Activated naive CD4-positive, alpha-beta T cell treated with anti-CD3 and anti-CD28 coated beads for 36 hours (primary cell): ENCODE results near the gene SUPV3L1. TPM values are rescaled to one million over a fixed set of nuclear protein-coding genes. Genes with fewer than 3 reads are reported as not detected.

Experiments used
- CTCF ChIA-PET: fragments of 350-600 bp; sonication (Branson Sonifier 250); formaldehyde crosslinking; loops from one replicate; lab custom pipeline; 2021; ENCODE audit warnings: antibody characterized with exemption; lab: Charles Lee
- DNase-seq: peaks from one replicate; pipeline ENCODE4 v3.0.0-alpha.2; 2020
- H3K27ac Mint-ChIP-seq: one replicate; pipeline ENCODE4 v1.8.0; 2021; ENCODE audit warnings: mild to moderate bottlenecking, mixed read lengths
- H3K27me3 Mint-ChIP-seq: one replicate; pipeline ENCODE4 v1.8.0; 2021; ENCODE audit warnings: low read depth, mixed read lengths
- H3K36me3 Mint-ChIP-seq: one replicate; pipeline ENCODE4 v1.8.0; 2021; ENCODE audit warnings: low read depth, mixed read lengths
- H3K4me1 Mint-ChIP-seq: one replicate; pipeline ENCODE4 v1.8.0; 2021; ENCODE audit warnings: low read depth, mixed read lengths
- H3K4me3 Mint-ChIP-seq: one replicate; pipeline ENCODE4 v1.8.0; 2021; ENCODE audit warnings: mild to moderate bottlenecking, moderate library complexity, mixed read lengths
- H3K9me3 Mint-ChIP-seq: one replicate; pipeline ENCODE4 v1.8.0; 2021; ENCODE audit warnings: mixed read lengths
- intact Hi-C: fragments of 100-400 bp; cut with micrococcal nuclease; formaldehyde crosslinking; loops from one replicate; pipeline ENCODE4 v1.15.1; 2023
- total RNA-seq, 2 experiments: library from RNA; stranded (reverse); gene quantifications; one replicate each; pipeline ENCODE4 v1.2.3, GENCODE V29; 2021

The SUPV3L1 gene
- total RNA-seq, 2 experiments from 2014 or later, result 38.4 to 41.1 TPM

DNA sequence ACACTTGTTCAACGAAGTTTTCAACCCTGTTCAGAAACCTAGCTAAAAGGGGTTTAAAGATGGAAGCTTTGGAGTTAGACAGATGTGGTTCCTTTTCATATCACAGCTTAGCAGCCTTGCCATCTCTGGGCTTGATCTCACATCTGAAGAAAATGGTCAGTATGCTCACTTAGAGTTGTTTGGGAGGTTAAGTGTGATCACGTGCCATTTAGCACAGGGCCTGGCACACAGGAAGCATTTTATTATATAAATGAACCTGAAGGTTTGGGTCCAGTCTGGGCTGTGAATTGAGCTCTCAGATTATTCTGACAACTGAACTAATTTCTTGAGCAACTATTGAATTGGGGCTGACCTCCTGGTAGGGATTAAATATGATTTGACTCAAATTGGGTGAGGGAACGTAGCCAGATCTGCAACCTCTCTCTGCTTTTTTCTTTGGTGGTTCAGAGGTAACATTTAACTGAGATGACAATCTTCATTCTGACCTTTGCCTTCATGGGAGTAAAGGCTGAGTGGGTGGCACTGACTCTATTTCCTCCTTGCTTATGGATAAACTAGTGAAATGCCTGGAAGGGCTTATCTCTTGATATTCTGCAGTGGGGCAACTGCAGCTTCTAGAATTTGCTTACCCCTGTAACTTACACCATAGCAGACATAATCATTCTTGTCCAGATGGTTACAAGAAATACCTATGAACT lies 29.9 kb downstream of the SUPV3L1 start:
- H3K4me1 Mint-ChIP-seq, result peaks cover 13% of the 10 kb centered on the region
- H3K27me3 Mint-ChIP-seq, result no peaks in the 10 kb centered on the region
- H3K9me3 Mint-ChIP-seq, result no peaks in the 10 kb centered on the region
- DNase-seq, result no peak
- no peak overlapping the region for H3K27ac Mint-ChIP-seq
- CTCF ChIA-PET, result interaction anchor here (0.5 to 1.0 kb wide), 2 partner anchors 41 to 214 kb away, joined by 3 read pairs; no protein-coding TSS in a partner anchor
- peaks cover 10% of the 10 kb centered on the region for H3K36me3 Mint-ChIP-seq
- intact Hi-C loops, result no loop called here
- H3K4me3 Mint-ChIP-seq, result no peak overlapping the region

DNA sequence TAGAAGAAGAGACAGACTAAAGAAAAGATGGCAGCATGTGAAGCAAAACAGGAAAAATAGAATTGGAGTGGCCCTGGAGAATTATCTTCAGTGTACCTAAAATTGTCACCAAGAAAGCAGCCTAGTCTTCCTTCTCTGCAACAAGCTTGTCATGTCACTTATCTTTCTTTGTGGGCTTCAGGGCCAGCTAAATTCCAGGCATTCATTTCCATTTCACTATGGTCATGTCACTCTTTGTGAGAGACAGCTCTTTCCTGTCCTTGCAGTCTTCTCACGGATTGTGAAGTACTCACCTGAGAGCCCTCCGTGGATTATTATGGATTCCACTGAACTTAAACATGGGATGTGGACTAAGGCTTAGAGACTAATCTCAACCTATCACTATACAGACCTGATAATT lies 31.1 kb downstream of the SUPV3L1 start:
- no peak overlapping the region for H3K4me3 Mint-ChIP-seq
- H3K36me3 Mint-ChIP-seq, result peaks cover 10% of the 10 kb centered on the region
- H3K4me1 Mint-ChIP-seq, result peaks cover 25% of the 10 kb centered on the region
- H3K27ac Mint-ChIP-seq, result no peak overlapping the region
- CTCF ChIA-PET, result interaction anchor here (1.3 to 1.4 kb wide), 2 partner anchors 12 to 197 kb away, joined by 3 to 4 read pairs; no protein-coding TSS in a partner anchor
- H3K27me3 Mint-ChIP-seq, result no peaks in the 10 kb centered on the region
- intact Hi-C loops, result no loop called here
- no peaks in the 10 kb centered on the region for H3K9me3 Mint-ChIP-seq
- no peak for DNase-seq

DNA sequence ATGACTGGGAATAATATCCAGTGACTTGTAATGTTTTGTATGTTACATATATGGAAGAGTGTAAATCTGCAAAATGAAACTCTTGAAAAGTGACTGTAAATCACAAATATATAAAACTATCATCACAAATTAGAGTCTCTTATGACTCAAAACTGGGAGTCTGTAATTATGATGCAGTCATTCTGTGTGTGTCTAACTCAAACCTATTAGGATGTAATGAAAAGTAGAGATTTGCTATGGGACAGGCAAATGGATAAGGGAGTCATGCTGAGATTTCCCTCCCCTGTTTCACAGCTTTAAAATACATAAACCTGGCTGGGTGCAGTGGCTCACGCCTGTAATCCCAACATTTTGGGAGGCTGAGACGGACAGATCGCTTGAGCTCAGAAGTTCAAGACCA lies 31.5 kb downstream of the SUPV3L1 start:
- Mint-ChIP-seq H3K4me1 (peaks cover 29% of the 10 kb centered on the region), H3K4me3 (no peak overlapping the region), H3K36me3 (peaks cover 10% of the 10 kb centered on the region), H3K9me3 (no peaks in the 10 kb centered on the region), H3K27ac (no peak overlapping the region), H3K27me3 (no peaks in the 10 kb centered on the region)
- CTCF ChIA-PET, result interaction anchor here (1.0 to 1.4 kb wide), 3 partner anchors 11 to 205 kb away, joined by 3 to 4 read pairs (median 3); no protein-coding TSS in a partner anchor
- DNase-seq, result no peak
- intact Hi-C loops, result no loop called here

DNA sequence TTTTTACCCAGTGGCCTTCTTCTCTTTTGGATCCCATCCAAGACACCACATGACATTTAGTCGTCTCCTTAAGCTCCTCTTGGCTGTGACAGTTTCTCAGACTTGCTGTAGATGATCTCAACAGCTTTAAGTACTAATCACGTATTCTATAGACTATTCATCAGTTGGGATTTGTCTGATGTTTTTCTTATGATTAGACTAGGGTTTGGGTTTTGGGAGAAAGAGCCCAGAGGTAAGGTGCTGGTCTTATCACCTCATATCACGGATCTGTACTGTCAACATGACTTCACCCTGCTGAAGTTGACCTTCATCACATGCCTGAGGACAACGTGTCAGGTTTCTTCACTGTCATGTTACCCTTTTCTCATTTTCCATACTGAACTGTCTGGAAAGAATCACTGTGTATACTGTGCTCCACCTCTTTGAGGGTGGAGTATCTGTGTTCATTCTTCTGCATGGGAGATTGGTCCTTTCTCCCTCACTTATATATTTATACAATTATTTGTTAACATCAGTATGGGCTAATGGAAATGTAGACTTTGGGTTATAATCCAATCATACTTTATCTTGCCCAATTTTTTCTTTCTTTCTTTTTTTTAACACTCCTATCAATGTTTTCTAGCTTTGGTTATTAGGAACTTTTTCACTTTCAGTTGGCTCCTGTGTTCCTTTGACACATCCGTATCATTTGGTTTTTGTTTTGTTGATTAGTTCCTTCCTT lies 33.7 kb downstream of the SUPV3L1 start:
- H3K36me3 Mint-ChIP-seq, result peaks cover 5% of the 10 kb centered on the region
- CTCF ChIA-PET, result no interaction called here
- H3K27me3 Mint-ChIP-seq, result no peaks in the 10 kb centered on the region
- intact Hi-C loops, result loop anchor here (1.0 kb wide), 2 partner anchors 9 to 49 kb away; no protein-coding TSS in a partner anchor
- peaks cover 32% of the 10 kb centered on the region for H3K4me1 Mint-ChIP-seq
- no peak overlapping the region for H3K4me3 Mint-ChIP-seq
- no peaks in the 10 kb centered on the region for H3K9me3 Mint-ChIP-seq
- no peak overlapping the region for H3K27ac Mint-ChIP-seq
- no peak for DNase-seq

DNA sequence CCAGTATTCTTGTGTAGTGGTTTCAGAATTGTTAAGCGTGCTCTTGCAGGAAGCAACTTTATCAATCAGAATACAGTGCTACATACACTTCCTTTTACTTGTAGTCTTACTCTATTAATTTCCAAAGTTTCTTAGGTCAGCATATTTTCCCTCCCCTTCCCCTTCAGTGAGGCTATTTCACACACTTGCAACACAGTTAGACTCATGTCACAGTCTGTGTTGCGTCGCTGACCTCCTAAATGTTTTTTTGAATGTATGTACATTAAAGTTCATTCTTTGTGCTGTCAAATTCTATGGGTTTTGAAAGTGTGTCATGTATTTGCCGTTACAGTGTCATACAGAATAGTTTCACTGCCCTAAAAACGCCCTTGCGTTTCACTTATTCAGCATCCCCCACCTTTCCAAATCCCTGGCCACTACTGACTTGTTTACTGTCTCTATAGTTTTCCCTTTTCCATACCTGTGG lies 34.7 kb downstream of the SUPV3L1 start:
- Mint-ChIP-seq H3K9me3 (no peaks in the 10 kb centered on the region), H3K36me3 (no peaks in the 10 kb centered on the region)
- CTCF ChIA-PET, result interaction anchor here (0.6 to 1.2 kb wide), 5 partner anchors 12 to 474 kb away, joined by 3 to 4 read pairs (median 3); no protein-coding TSS in a partner anchor

DNA sequence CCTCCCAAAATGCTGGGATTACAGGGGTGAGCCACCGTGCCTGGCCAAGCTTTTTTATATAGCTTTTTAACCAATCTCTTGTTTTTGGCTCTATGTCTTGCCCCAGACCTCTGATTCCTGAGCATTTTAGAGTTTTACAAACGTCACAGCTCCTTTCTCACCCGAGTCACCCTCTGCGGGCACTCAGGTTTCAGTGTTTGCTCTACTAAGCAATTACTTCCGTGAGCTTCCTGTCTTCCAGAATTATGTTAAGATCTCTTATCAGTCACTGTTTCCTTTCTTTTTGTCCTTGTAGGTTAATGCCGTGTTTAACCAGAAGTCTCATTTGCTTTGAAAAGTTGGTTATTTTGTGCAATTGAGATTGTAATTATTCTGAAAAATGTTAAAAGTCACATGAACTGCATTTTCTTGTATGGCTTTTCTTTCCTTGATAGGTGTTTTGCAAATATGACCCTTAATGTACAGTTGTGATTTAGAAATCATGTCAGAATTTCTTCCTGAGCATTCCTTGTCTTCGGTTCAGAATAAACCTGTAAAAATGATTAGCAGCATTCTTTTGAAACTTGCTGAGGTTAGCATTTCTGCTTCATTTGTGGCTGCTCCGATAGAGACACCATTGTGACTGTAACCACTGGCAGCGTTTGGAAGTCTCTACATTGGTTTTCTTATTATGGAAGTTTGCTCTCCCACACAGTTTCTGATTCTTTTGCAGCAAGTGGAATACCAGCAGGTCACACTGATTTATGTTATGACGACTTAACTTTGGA lies 35.6 kb downstream of the SUPV3L1 start:
- intact Hi-C loops, result loop anchor here (1.0 kb wide), 1 partner anchor 36 kb away; no protein-coding TSS in a partner anchor
- H3K36me3 Mint-ChIP-seq, result no peaks in the 10 kb centered on the region
- CTCF ChIA-PET, result interaction anchor here (0.6 to 1.2 kb wide), 4 partner anchors 11 to 473 kb away, joined by 3 read pairs; no protein-coding TSS in a partner anchor
- H3K27me3 Mint-ChIP-seq, result no peaks in the 10 kb centered on the region
- peak overlapping the region; percentile 23 for H3K4me3 Mint-ChIP-seq
- no peaks in the 10 kb centered on the region for H3K9me3 Mint-ChIP-seq
- H3K27ac Mint-ChIP-seq, result peak overlapping the region; percentile 78
- H3K4me1 Mint-ChIP-seq, result peaks cover 29% of the 10 kb centered on the region
- peak; percentile 76 for DNase-seq

More for the DNA sequence above, 34.7 kb downstream of the SUPV3L1 start:
- no peak overlapping the region for H3K4me3 Mint-ChIP-seq
- no peaks in the 10 kb centered on the region for H3K27me3 Mint-ChIP-seq
- DNase-seq, result no peak
- H3K27ac Mint-ChIP-seq, result peak overlapping the region; percentile 78
- peaks cover 32% of the 10 kb centered on the region for H3K4me1 Mint-ChIP-seq
- intact Hi-C loops, result loop anchor here (1.0 kb wide), 3 partner anchors 8 to 48 kb away; no protein-coding TSS in a partner anchor

- Mint-ChIP-seq H3K4me3 (no peak overlapping the region), H3K27me3 (no peaks in the 10 kb centered on the region), H3K4me1 (peaks cover 31% of the 10 kb centered on the region), H3K27ac (no peak overlapping the region), H3K36me3 (no peaks in the 10 kb centered on the region), H3K9me3 (no peaks in the 10 kb centered on the region)
- CTCF ChIA-PET, result interaction anchor here (0.9 kb wide), 2 partner anchors 12 to 192 kb away, joined by 3 read pairs; no protein-coding TSS in a partner anchor
- DNase-seq, result no peak
- intact Hi-C loops, result no loop called here
Observed at GRCh38 chr10:69216577-69217118, 36.6 kb downstream of the SUPV3L1 start.

- Mint-ChIP-seq H3K27me3 (no peaks in the 10 kb centered on the region), H3K27ac (no peak overlapping the region)
- intact Hi-C loops, result no loop called here
Observed at GRCh38 chr10:69217119-69217754, 37.2 kb downstream of the SUPV3L1 start.

GRCh38 chr10:69218831-69219230 lies 38.8 kb downstream of the SUPV3L1 start:
- Mint-ChIP-seq H3K27ac (no peak overlapping the region), H3K27me3 (no peaks in the 10 kb centered on the region), H3K4me1 (peaks cover 48% of the 10 kb centered on the region), H3K4me3 (no peak overlapping the region), H3K36me3 (no peaks in the 10 kb centered on the region), H3K9me3 (no peaks in the 10 kb centered on the region)
- CTCF ChIA-PET, result no interaction called here
- DNase-seq, result no peak
- intact Hi-C loops, result no loop called here

More at GRCh38 chr10:69217119-69217754, 37.2 kb downstream of the SUPV3L1 start:
- no peak for DNase-seq
- no peak overlapping the region for H3K4me3 Mint-ChIP-seq
- CTCF ChIA-PET, result interaction anchor here (0.5 to 0.9 kb wide), 3 partner anchors 9 to 191 kb away, joined by 3 to 4 read pairs (median 3); no protein-coding TSS in a partner anchor
- no peaks in the 10 kb centered on the region for H3K36me3 Mint-ChIP-seq
- peaks cover 37% of the 10 kb centered on the region for H3K4me1 Mint-ChIP-seq
- H3K9me3 Mint-ChIP-seq, result no peaks in the 10 kb centered on the region

DNA sequence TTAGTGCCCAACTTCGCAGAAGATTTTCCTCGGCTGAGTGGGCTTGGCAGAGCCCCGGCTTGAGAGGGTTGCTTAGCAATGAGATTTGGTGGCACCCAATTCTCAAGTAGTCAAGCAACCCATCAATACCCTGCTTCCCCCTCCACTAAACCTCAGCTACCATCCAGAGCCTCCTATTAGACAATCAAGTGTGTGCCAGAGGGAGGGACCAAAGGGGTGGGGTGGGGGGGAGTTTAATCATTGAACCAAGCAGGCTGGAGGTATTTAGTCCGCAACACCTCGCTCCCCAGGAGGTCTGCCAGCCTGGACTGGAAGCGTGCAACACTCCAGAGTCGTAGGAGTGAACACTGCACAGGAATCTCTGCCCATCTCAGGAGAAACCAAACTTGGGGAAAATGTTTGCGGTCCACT lies 40.0 kb downstream of the SUPV3L1 start, which contains the start of gene HKDC1:
TSS of gene HKDC1 (plus strand) at position 292 of the 411 bp plus-strand sequence. CDS start at position 396, 104 bp downstream.
- CTCF ChIA-PET, result interaction anchor here (0.6 kb wide), 1 partner anchor 178 kb away, joined by 3 read pairs; no protein-coding TSS in a partner anchor
- no peaks in the 10 kb centered on the region for H3K27me3 Mint-ChIP-seq
- H3K4me3 Mint-ChIP-seq, result no peak within 1 kb of the TSS
- H3K36me3 Mint-ChIP-seq, result no peaks in the 10 kb centered on the region
- no peaks in the 10 kb centered on the region for H3K9me3 Mint-ChIP-seq
- intact Hi-C loops, result loop anchor here (5.0 kb wide), 1 partner anchor 173 kb away; no protein-coding TSS in a partner anchor
- no peak within 1 kb of the TSS for H3K27ac Mint-ChIP-seq
- no peak for DNase-seq
- peaks cover 41% of the 10 kb centered on the region for H3K4me1 Mint-ChIP-seq

DNA sequence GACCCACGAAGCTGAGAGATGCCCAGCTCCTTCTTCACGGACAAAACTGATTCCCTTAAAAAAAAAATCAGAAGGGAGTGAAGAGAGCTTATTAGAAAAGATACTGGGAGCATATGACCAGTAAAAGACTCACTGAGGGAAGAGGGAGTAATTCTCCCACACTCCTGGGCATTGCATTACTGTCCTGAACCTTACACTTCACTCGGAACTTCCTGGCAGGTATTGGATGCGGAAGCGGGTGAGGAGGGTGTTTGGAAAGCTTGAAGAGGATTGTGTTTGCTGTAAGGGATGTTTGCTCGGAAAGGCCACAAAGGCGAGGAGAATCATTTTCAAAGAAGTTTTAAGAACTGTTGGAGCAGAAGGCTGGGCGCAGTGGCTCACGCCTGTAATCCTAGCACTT lies 40.5 kb downstream of the SUPV3L1 start:
- H3K27ac Mint-ChIP-seq, result no peak overlapping the region
- CTCF ChIA-PET, result interaction anchor here (0.6 kb wide), 1 partner anchor 177 kb away, joined by 3 read pairs; no protein-coding TSS in a partner anchor
- H3K4me3 Mint-ChIP-seq, result no peak overlapping the region
- no peaks in the 10 kb centered on the region for H3K27me3 Mint-ChIP-seq
- intact Hi-C loops, result loop anchor here (5.0 kb wide), 1 partner anchor 173 kb away; no protein-coding TSS in a partner anchor
- no peak for DNase-seq
- no peaks in the 10 kb centered on the region for H3K9me3 Mint-ChIP-seq
- H3K36me3 Mint-ChIP-seq, result no peaks in the 10 kb centered on the region
- peaks cover 36% of the 10 kb centered on the region for H3K4me1 Mint-ChIP-seq
